Astrocyte (in vitro differentiated cells and primary cell): ENCODE measurements around the gene ZNF256. TPM values are rescaled to one million over a fixed set of nuclear protein-coding genes. Genes with fewer than 3 reads are reported as not detected.

Experiments used
- DNase-seq: peaks from one replicate; pipeline ENCODE4 v3.0.0-alpha.2; 2010; ENCODE audit warnings: low read depth
- FAIRE-seq: peaks from 2 replicates; lab custom pipeline; 2011; peaks lifted over from hg19 to GRCh38; lab: Jason Lieb, UNC
- H2AFZ ChIP-seq: 2 replicates; pipeline ENCODE4 v1.6.0; 2012; ENCODE audit warnings: low read depth, low read length, inconsistent platforms
- H3K27ac ChIP-seq: 2 replicates; pipeline ENCODE4 v1.5.1; 2011; ENCODE audit warnings: low read depth, low read length, inconsistent platforms
- H3K27me3 ChIP-seq: 2 replicates; pipeline ENCODE4 v1.6.0; 2011; ENCODE audit warnings: low read length, inconsistent platforms; ENCODE audit not compliant: insufficient read depth
- H3K36me3 ChIP-seq: 2 replicates; pipeline ENCODE4 v1.5.1; 2011; ENCODE audit warnings: low read length, inconsistent platforms; ENCODE audit not compliant: insufficient read depth
- H3K4me1 ChIP-seq: 2 replicates; pipeline ENCODE4 v1.5.1; 2011; ENCODE audit warnings: low read length, inconsistent platforms; ENCODE audit not compliant: insufficient read depth
- H3K4me2 ChIP-seq: 2 replicates; pipeline ENCODE4 v1.6.0; 2012; ENCODE audit warnings: low read length, inconsistent platforms
- H3K4me3 ChIP-seq: 2 replicates; pipeline ENCODE4 v1.5.1; 2011; ENCODE audit warnings: low read depth, mild to moderate bottlenecking, low read length, inconsistent platforms; ENCODE audit not compliant: insufficient read depth
- H3K79me2 ChIP-seq: 2 replicates; pipeline ENCODE4 v1.6.0; 2012; ENCODE audit warnings: mild to moderate bottlenecking, low read length, inconsistent platforms; ENCODE audit not compliant: insufficient read depth
- H3K9ac ChIP-seq: 2 replicates; pipeline ENCODE4 v1.6.0; 2012; ENCODE audit warnings: mild to moderate bottlenecking, low read length, inconsistent platforms
- H3K9me3 ChIP-seq: 2 replicates; pipeline ENCODE4 v1.5.1; 2012; ENCODE audit warnings: low read depth, mild to moderate bottlenecking, low read length, inconsistent platforms; ENCODE audit not compliant: insufficient read depth
- H4K20me1 ChIP-seq: 2 replicates; pipeline ENCODE4 v1.6.0; 2012; ENCODE audit warnings: low read length, inconsistent platforms; ENCODE audit not compliant: insufficient read depth
- H3K27ac Mint-ChIP-seq: one replicate; pipeline ENCODE4 v1.8.0; 2021; ENCODE audit warnings: mild to moderate bottlenecking, mixed read lengths; ENCODE audit not compliant: unreplicated experiment
- H3K27me3 Mint-ChIP-seq: one replicate; pipeline ENCODE4 v1.8.0; 2021; ENCODE audit warnings: low read depth, mixed read lengths; ENCODE audit not compliant: unreplicated experiment
- H3K36me3 Mint-ChIP-seq: one replicate; pipeline ENCODE4 v1.8.0; 2021; ENCODE audit warnings: low read depth, mixed read lengths; ENCODE audit not compliant: unreplicated experiment
- H3K4me1 Mint-ChIP-seq: one replicate; pipeline ENCODE4 v1.8.0; 2021; ENCODE audit warnings: low read depth, mixed read lengths; ENCODE audit not compliant: unreplicated experiment
- H3K4me3 Mint-ChIP-seq: one replicate; pipeline ENCODE4 v1.8.0; 2021; ENCODE audit warnings: mild to moderate bottlenecking, moderate library complexity, mixed read lengths; ENCODE audit not compliant: unreplicated experiment
- H3K9me3 Mint-ChIP-seq: one replicate; pipeline ENCODE4 v1.8.0; 2021; ENCODE audit warnings: mild to moderate bottlenecking, mixed read lengths; ENCODE audit not compliant: unreplicated experiment
- EZH2 ChIP-seq: IDR thresholded peaks from 2 replicates; pipeline ENCODE4 v1.6.1; 2012; ENCODE audit warnings: mild to moderate bottlenecking, low read length, inconsistent platforms; ENCODE audit not compliant: insufficient read depth
- total RNA-seq: library from RNA; stranded (reverse); gene quantifications from 2 replicates; pipeline ENCODE4 v1.2.1, GENCODE V29; 2021
- TF ChIP-seq, protein P1 (sequence below): IDR thresholded peaks from 2 replicates; pipeline ENCODE4 v1.5.1; 2011; ENCODE audit warnings: low read depth, mild to moderate bottlenecking, inconsistent platforms, low read length, moderate library complexity; ENCODE audit not compliant: insufficient read depth

Gene ZNF256
- total RNA-seq, 1 donor from 2014 or later: 7.1 TPM

GRCh38 chr19:57941593-57941992 is 5.9 kb downstream of the ZNF256 start:
- TF ChIP-seq, protein P1, sequence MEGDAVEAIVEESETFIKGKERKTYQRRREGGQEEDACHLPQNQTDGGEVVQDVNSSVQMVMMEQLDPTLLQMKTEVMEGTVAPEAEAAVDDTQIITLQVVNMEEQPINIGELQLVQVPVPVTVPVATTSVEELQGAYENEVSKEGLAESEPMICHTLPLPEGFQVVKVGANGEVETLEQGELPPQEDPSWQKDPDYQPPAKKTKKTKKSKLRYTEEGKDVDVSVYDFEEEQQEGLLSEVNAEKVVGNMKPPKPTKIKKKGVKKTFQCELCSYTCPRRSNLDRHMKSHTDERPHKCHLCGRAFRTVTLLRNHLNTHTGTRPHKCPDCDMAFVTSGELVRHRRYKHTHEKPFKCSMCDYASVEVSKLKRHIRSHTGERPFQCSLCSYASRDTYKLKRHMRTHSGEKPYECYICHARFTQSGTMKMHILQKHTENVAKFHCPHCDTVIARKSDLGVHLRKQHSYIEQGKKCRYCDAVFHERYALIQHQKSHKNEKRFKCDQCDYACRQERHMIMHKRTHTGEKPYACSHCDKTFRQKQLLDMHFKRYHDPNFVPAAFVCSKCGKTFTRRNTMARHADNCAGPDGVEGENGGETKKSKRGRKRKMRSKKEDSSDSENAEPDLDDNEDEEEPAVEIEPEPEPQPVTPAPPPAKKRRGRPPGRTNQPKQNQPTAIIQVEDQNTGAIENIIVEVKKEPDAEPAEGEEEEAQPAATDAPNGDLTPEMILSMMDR: no peak
- no peak for TF ChIP-seq EZH2
- DNase-seq (no peak), FAIRE-seq (no peak)
- Histone ChIP-seq H3K4me1 (peaks cover 2% of the 10 kb centered on the region), H3K79me2 (peaks cover 40% of the 10 kb centered on the region), H4K20me1 (peaks cover 4% of the 10 kb centered on the region), H3K9ac (no peak overlapping the region), H3K36me3 (peaks cover 25% of the 10 kb centered on the region), H3K4me2 (no peak overlapping the region), H3K9me3 (peaks cover 53% of the 10 kb centered on the region), H3K27ac (no peak overlapping the region), H3K4me3 (no peak overlapping the region), H3K27me3 (no peaks in the 10 kb centered on the region), H2AFZ (no peak overlapping the region)
- Mint-ChIP-seq H3K4me3 (no peak overlapping the region), H3K27me3 (no peaks in the 10 kb centered on the region), H3K27ac (no peak overlapping the region), H3K36me3 (peaks cover 65% of the 10 kb centered on the region), H3K9me3 (peaks cover 40% of the 10 kb centered on the region), H3K4me1 (peaks cover 8% of the 10 kb centered on the region)

- H3K4me2 ChIP-seq: peak overlapping the region; percentile 89
- no peak overlapping the region for H3K9ac ChIP-seq
- H3K27ac ChIP-seq: no peak overlapping the region
- no peaks in the 10 kb centered on the region for H3K79me2 ChIP-seq
- H2AFZ ChIP-seq: no peak overlapping the region
- peaks cover 26% of the 10 kb centered on the region for H3K9me3 Mint-ChIP-seq
- H3K36me3 Mint-ChIP-seq: peaks cover 56% of the 10 kb centered on the region
- peak overlapping the region; percentile 96 for H3K4me3 Mint-ChIP-seq
- FAIRE-seq (no peak), DNase-seq (no peak)
- H3K27me3 ChIP-seq: no peaks in the 10 kb centered on the region
- peaks cover 2% of the 10 kb centered on the region for H3K36me3 ChIP-seq
- H3K27me3 Mint-ChIP-seq: no peaks in the 10 kb centered on the region
- H3K4me3 ChIP-seq: no peak overlapping the region
- H3K27ac Mint-ChIP-seq: no peak overlapping the region
- H4K20me1 ChIP-seq: no peaks in the 10 kb centered on the region
- H3K4me1 ChIP-seq: peaks cover 4% of the 10 kb centered on the region
- peaks cover 43% of the 10 kb centered on the region for H3K9me3 ChIP-seq
- no peak for TF ChIP-seq EZH2
- TF ChIP-seq, protein P1: no peak
- peaks cover 4% of the 10 kb centered on the region for H3K4me1 Mint-ChIP-seq
Measured at GRCh38 chr19:57935731-57936130, 11.8 kb downstream of the ZNF256 start.

DNA sequence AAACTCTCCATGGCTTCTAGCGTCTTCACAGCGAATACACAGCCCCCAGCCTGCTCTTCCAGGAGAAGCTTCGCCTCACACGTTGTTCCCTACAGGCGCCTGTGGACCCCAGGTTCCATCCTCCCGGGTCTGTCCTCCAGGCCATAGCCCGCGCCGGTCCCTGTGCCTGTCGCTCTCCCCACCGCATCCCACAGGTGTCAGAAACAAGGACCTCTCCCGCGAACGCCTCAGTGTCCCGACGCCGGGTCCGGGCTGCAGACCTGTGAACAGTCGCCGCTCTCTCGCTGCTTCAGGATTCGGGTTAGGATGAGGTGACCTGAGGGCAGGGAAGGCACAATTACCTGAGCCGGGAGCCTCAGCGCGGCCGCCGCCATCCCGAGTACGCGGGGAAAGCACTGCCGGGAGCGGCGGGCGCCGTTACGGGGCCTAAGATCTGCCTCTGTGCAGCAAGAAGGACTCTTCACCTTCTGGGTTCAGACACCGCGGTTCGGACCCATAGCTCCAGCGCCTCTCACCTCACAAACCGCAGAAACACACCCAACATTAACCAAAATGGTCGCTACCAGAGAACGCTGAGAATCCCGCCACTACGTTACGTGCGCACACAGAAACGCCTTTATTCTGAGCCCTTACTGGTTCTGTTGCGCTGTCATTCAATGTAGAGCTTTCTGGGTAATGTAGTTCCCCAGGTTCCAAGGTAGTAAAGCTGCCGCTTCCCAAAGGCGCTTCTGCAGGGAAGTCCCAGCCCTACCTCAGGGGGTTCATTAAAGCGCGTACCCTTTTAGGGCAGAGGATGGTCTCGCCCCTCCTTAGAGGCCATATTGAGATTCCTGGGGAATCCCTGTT is 12.5 kb downstream of the ZNF256 start, which contains the start of gene ZNF418:
Gene ZNF418 (minus strand): TSS at position 583 of the 846 bp plus-strand sequence. CDS start 1,580 bp downstream, outside the sequence.
- Histone ChIP-seq H3K27me3 (no peaks in the 10 kb centered on the region), H3K9me3 (peaks cover 44% of the 10 kb centered on the region), H3K4me1 (peaks cover 4% of the 10 kb centered on the region), H3K79me2 (no peaks in the 10 kb centered on the region), H2AFZ (peak within 1 kb of the TSS; percentile 91), H3K36me3 (no peaks in the 10 kb centered on the region), H3K4me2 (peak within 1 kb of the TSS; percentile 89), H4K20me1 (no peaks in the 10 kb centered on the region), H3K9ac (peak within 1 kb of the TSS; percentile 81), H3K4me3 (peak within 1 kb of the TSS; percentile 73), H3K27ac (peak within 1 kb of the TSS; percentile 32)
- Mint-ChIP-seq H3K9me3 (peaks cover 32% of the 10 kb centered on the region), H3K4me1 (peaks cover 4% of the 10 kb centered on the region), H3K27ac (peak within 1 kb of the TSS; percentile 94), H3K27me3 (no peaks in the 10 kb centered on the region), H3K36me3 (peaks cover 58% of the 10 kb centered on the region), H3K4me3 (peak within 1 kb of the TSS; percentile 96)
- no peak for TF ChIP-seq EZH2
- TF ChIP-seq, protein P1: no peak
- FAIRE-seq (peak; percentile 80), DNase-seq (peak; percentile 85)
